Trophoblast cell (in vitro differentiated cells and primary cell): Measurements from ENCODE around the gene CCDC197.

Source experiments
- DNase-seq, 2 donors: peaks; one replicate each; pipeline ENCODE4 v3.0.0-alpha.2; 2016
- H2AFZ ChIP-seq: 2 replicates; pipeline ENCODE4 v1.6.1; 2013; ENCODE audit warnings: low read length, moderate library complexity, mild to moderate bottlenecking; ENCODE audit not compliant: insufficient read depth, poor library complexity
- H2AK5ac ChIP-seq: 2 replicates; pipeline ENCODE4 v1.6.1; 2013; ENCODE audit warnings: mild to moderate bottlenecking, low read length
- H2BK120ac ChIP-seq: 2 replicates; pipeline ENCODE4 v1.6.1; 2013; ENCODE audit warnings: low read length, mild to moderate bottlenecking, moderate library complexity; ENCODE audit not compliant: insufficient read depth, poor library complexity
- H2BK12ac ChIP-seq: 2 replicates; pipeline ENCODE4 v1.6.1; 2013; ENCODE audit warnings: mild to moderate bottlenecking, low read length, moderate library complexity
- H2BK5ac ChIP-seq: 2 replicates; pipeline ENCODE4 v1.6.1; 2013; ENCODE audit warnings: low read length, low read depth, moderate library complexity, mild to moderate bottlenecking; ENCODE audit not compliant: poor library complexity
- H3K14ac ChIP-seq: 2 replicates; pipeline ENCODE4 v1.6.1; 2013; ENCODE audit warnings: mild to moderate bottlenecking, low read length
- H3K18ac ChIP-seq: 2 replicates; pipeline ENCODE4 v1.6.1; 2013; ENCODE audit warnings: mild to moderate bottlenecking, low read length
- H3K23ac ChIP-seq: 2 replicates; pipeline ENCODE4 v1.6.1; 2013; ENCODE audit warnings: low read length
- H3K27ac ChIP-seq: 2 replicates; pipeline ENCODE4 v1.5.1; 2013; ENCODE audit warnings: low read depth, mild to moderate bottlenecking, inconsistent platforms, low read length, moderate library complexity
- H3K27me3 ChIP-seq: 2 replicates; pipeline ENCODE4 v1.6.1; 2013; ENCODE audit warnings: inconsistent platforms, mild to moderate bottlenecking, low read length, moderate library complexity; ENCODE audit not compliant: insufficient read depth
- H3K36me3 ChIP-seq, 2 experiments: 1 replicate in 1 of 2; 2 replicates in 1 of 2; pipeline ENCODE4 v1.6.1; 2013; ENCODE audit warnings: low read length in 2 of 2, mild to moderate bottlenecking in 2 of 2, moderate library complexity in 1 of 2; ENCODE audit not compliant: insufficient read depth in 2 of 2, control insufficient read depth in 1 of 2
- H3K4ac ChIP-seq: 2 replicates; pipeline ENCODE4 v1.6.1; 2013; ENCODE audit warnings: low read depth, mild to moderate bottlenecking, low read length, moderate library complexity
- H3K4me1 ChIP-seq, 2 experiments: 1 replicate in 1 of 2; 2 replicates in 1 of 2; pipeline ENCODE4 v1.6.1; 2013; ENCODE audit warnings: low read length in 2 of 2, mild to moderate bottlenecking in 2 of 2, moderate library complexity in 1 of 2; ENCODE audit not compliant: insufficient read depth in 2 of 2, control insufficient read depth in 1 of 2
- H3K4me2 ChIP-seq: 2 replicates; pipeline ENCODE4 v1.6.1; 2013; ENCODE audit warnings: inconsistent platforms, mild to moderate bottlenecking, low read length, moderate library complexity
- H3K4me3 ChIP-seq: 2 replicates; pipeline ENCODE4 v1.5.1; 2013; ENCODE audit warnings: mild to moderate bottlenecking, low read depth, low read length, inconsistent platforms
- H3K79me1 ChIP-seq: one replicate; pipeline ENCODE4 v1.6.1; 2013; ENCODE audit warnings: low read length
- H3K79me2 ChIP-seq: 2 replicates; pipeline ENCODE4 v1.6.1; 2013; ENCODE audit warnings: low read length, mild to moderate bottlenecking; ENCODE audit not compliant: control insufficient read depth, insufficient read depth, poor library complexity
- H3K9ac ChIP-seq: 2 replicates; pipeline ENCODE4 v1.6.1; 2013; ENCODE audit warnings: mild to moderate bottlenecking, low read length
- H3K9me3 ChIP-seq: 2 replicates; pipeline ENCODE4 v1.6.1; 2013; ENCODE audit warnings: low read depth, mild to moderate bottlenecking, control low read depth, inconsistent platforms, low read length; ENCODE audit not compliant: insufficient read depth
- H4K12ac ChIP-seq: 2 replicates; pipeline ENCODE4 v1.6.1; 2013; ENCODE audit warnings: low read depth, mild to moderate bottlenecking, low read length, moderate library complexity
- H4K8ac ChIP-seq: 2 replicates; pipeline ENCODE4 v1.6.1; 2013; ENCODE audit warnings: low read depth, mild to moderate bottlenecking, low read length, moderate library complexity
- H4K91ac ChIP-seq: one replicate; pipeline ENCODE4 v1.6.1; 2013; ENCODE audit warnings: low read depth, mild to moderate bottlenecking, low read length, moderate library complexity
- WGBS: extraction: QIAGEN DNeasy Blood & Tissue Kit; methylation state at CpG from one replicate; pipeline ENCODE4 v1.1.7; 2013; ENCODE audit warnings: missing lambda C conversion rate; ENCODE audit not compliant: insufficient read length, insufficient coverage; ENCODE audit errors: extremely low coverage; 5-methylcytosine and 5-hydroxymethylcytosine counted together

Gene CCDC197

GRCh38 chr14:93954900-93955849 is 41.9 kb upstream of the CCDC197 start:
- no peak overlapping the region for H2AFZ ChIP-seq
- no peak overlapping the region for H4K12ac ChIP-seq
- no peak overlapping the region for H3K18ac ChIP-seq
- H3K4me2 ChIP-seq = no peak overlapping the region
- H3K79me2 ChIP-seq = no peaks in the 10 kb centered on the region
- no peak overlapping the region for H4K91ac ChIP-seq
- H2BK120ac ChIP-seq = no peak overlapping the region
- H3K27ac ChIP-seq = no peak overlapping the region
- no peaks in the 10 kb centered on the region for H3K9me3 ChIP-seq
- H2BK5ac ChIP-seq = no peak overlapping the region
- no peak overlapping the region for H3K23ac ChIP-seq
- no peak overlapping the region for H3K4ac ChIP-seq
- H4K8ac ChIP-seq = no peak overlapping the region
- H3K4me1 ChIP-seq = peaks cover 13 to 28% of the 10 kb centered on the region in 2 experiments
- peak in 1 of 2 donors; percentile 18 for DNase-seq
- H3K79me1 ChIP-seq = peaks cover 6% of the 10 kb centered on the region
- H3K27me3 ChIP-seq = no peaks in the 10 kb centered on the region
- H3K36me3 ChIP-seq = no peaks in the 10 kb centered on the region
- H2AK5ac ChIP-seq = no peak overlapping the region
- no peak overlapping the region for H3K9ac ChIP-seq
- no peak overlapping the region for H3K14ac ChIP-seq
- H2BK12ac ChIP-seq = no peak overlapping the region
- peak overlapping the region; percentile 10 for H3K4me3 ChIP-seq
- no CpG with 5 or more reads among the region's 19 CpGs for whole genome bisulfite sequencing

GRCh38 chr14:93955850-93956481 is 41.1 kb upstream of the CCDC197 start:
- Histone ChIP-seq H2BK5ac (no peak overlapping the region), H3K9ac (no peak overlapping the region), H3K27me3 (no peaks in the 10 kb centered on the region), H3K4me1 (peaks cover 16 to 28% of the 10 kb centered on the region in 2 experiments), H3K79me2 (no peaks in the 10 kb centered on the region), H3K27ac (no peak overlapping the region), H3K23ac (no peak overlapping the region), H3K4me2 (no peak overlapping the region), H4K8ac (no peak overlapping the region), H2AFZ (no peak overlapping the region), H3K36me3 (no peaks in the 10 kb centered on the region), H2BK12ac (no peak overlapping the region), H3K14ac (no peak overlapping the region), H3K9me3 (no peaks in the 10 kb centered on the region), H3K4ac (no peak overlapping the region), H3K18ac (no peak overlapping the region), H2AK5ac (no peak overlapping the region), H4K91ac (no peak overlapping the region), H3K4me3 (no peak overlapping the region), H3K79me1 (peaks cover 6% of the 10 kb centered on the region), H4K12ac (no peak overlapping the region), H2BK120ac (no peak overlapping the region)
- DNase-seq = no peak
- WGBS = no CpG with 5 or more reads among the region's 8 CpGs

GRCh38 chr14:93956514-93957332 is 40.4 kb upstream of the CCDC197 start:
- Histone ChIP-seq H3K79me1 (peaks cover 6% of the 10 kb centered on the region), H2BK12ac (no peak overlapping the region), H3K27ac (no peak overlapping the region), H3K4me3 (no peak overlapping the region), H3K4me1 (peaks cover 16 to 28% of the 10 kb centered on the region in 2 experiments), H3K18ac (no peak overlapping the region), H2AFZ (no peak overlapping the region), H4K8ac (no peak overlapping the region), H2AK5ac (no peak overlapping the region), H3K4me2 (no peak overlapping the region), H3K79me2 (no peaks in the 10 kb centered on the region), H3K23ac (no peak overlapping the region), H3K9me3 (no peaks in the 10 kb centered on the region), H2BK120ac (no peak overlapping the region), H3K9ac (no peak overlapping the region), H2BK5ac (no peak overlapping the region), H4K91ac (no peak overlapping the region), H4K12ac (no peak overlapping the region), H3K14ac (no peak overlapping the region), H3K27me3 (no peaks in the 10 kb centered on the region), H3K4ac (no peak overlapping the region), H3K36me3 (no peaks in the 10 kb centered on the region)
- DNase-seq = no peak
- no CpG with 5 or more reads among the region's 14 CpGs for WGBS

- no peak overlapping the region for H2BK5ac ChIP-seq
- H3K27ac ChIP-seq = no peak overlapping the region
- H2BK12ac ChIP-seq = no peak overlapping the region
- no peak overlapping the region for H2AFZ ChIP-seq
- H3K79me2 ChIP-seq = no peaks in the 10 kb centered on the region
- H3K14ac ChIP-seq = no peak overlapping the region
- H4K8ac ChIP-seq = no peak overlapping the region
- no CpG with 5 or more reads among the region's 7 CpGs for WGBS
- H4K91ac ChIP-seq = no peak overlapping the region
- no peak overlapping the region for H4K12ac ChIP-seq
- H3K79me1 ChIP-seq = peaks cover 6% of the 10 kb centered on the region
- H2AK5ac ChIP-seq = no peak overlapping the region
- no peak overlapping the region for H3K4me2 ChIP-seq
- H3K9ac ChIP-seq = no peak overlapping the region
- H2BK120ac ChIP-seq = no peak overlapping the region
- H3K9me3 ChIP-seq = no peaks in the 10 kb centered on the region
- H3K27me3 ChIP-seq = no peaks in the 10 kb centered on the region
- H3K4ac ChIP-seq = no peak overlapping the region
- H3K4me1 ChIP-seq = peaks cover 16 to 28% of the 10 kb centered on the region in 2 experiments
- DNase-seq = no peak
- H3K23ac ChIP-seq = no peak overlapping the region
- H3K4me3 ChIP-seq = no peak overlapping the region
- H3K36me3 ChIP-seq = no peaks in the 10 kb centered on the region
- H3K18ac ChIP-seq = no peak overlapping the region
Measured at GRCh38 chr14:93957333-93957710, 39.8 kb upstream of the CCDC197 start.
